SU-DHL-6 (cell line): ENCODE results near the gene ARHGEF1.

Experiments
- H2AFZ ChIP-seq: fragments of 200-600 bp; sonication (generic); 2 replicates; pipeline ENCODE4 v1.6.1; 2014; ENCODE audit warnings: low read depth, mild to moderate bottlenecking, moderate library complexity, mixed read lengths, antibody characterized with exemption, low read length; ENCODE audit not compliant: severe bottlenecking
- H3F3A ChIP-seq: fragments of 200-600 bp; shearing (Covaris generic); 2 replicates; pipeline ENCODE4 v1.6.0; 2016; ENCODE audit warnings: antibody characterized with exemption, mild to moderate bottlenecking; ENCODE audit not compliant: insufficient read depth
- H3K27ac ChIP-seq: fragments of 200-600 bp; sonication (generic); 2 replicates; pipeline ENCODE4 v1.5.1; 2016; ENCODE audit warnings: low read depth, mild to moderate bottlenecking, low read length, moderate library complexity, mixed read lengths
- H3K27me3 ChIP-seq: fragments of 200-600 bp; sonication (generic), shearing (Covaris generic); 2 replicates; pipeline ENCODE4 v1.6.0; 2014; ENCODE audit warnings: mild to moderate bottlenecking, low read length
- H3K36me3 ChIP-seq: fragments of 200-600 bp; sonication (generic); 2 replicates; pipeline ENCODE4 v1.6.1; 2014; ENCODE audit warnings: mild to moderate bottlenecking, low read length, mixed read lengths
- H3K4me2 ChIP-seq: fragments of 300-600, 200-600 bp; shearing (Covaris generic), sonication (generic); 2 replicates; pipeline ENCODE4 v1.6.0; 2014; ENCODE audit warnings: low read length, low read depth, mild to moderate bottlenecking; ENCODE audit not compliant: poor library complexity, severe bottlenecking
- H3K4me3 ChIP-seq: fragments of 200-600 bp; sonication (generic); 2 replicates; pipeline ENCODE4 v1.5.1; 2014; ENCODE audit warnings: antibody characterized with exemption, low read length, mild to moderate bottlenecking, mixed read lengths; ENCODE audit not compliant: insufficient read depth, poor library complexity, severe bottlenecking
- H3K79me2 ChIP-seq: fragments of 200-600 bp; sonication (generic); 2 replicates; pipeline ENCODE4 v1.6.1; 2014; ENCODE audit warnings: mild to moderate bottlenecking, low read length, moderate library complexity; ENCODE audit not compliant: insufficient read depth
- H3K9ac ChIP-seq: fragments of 200-600 bp; sonication (generic); 2 replicates; pipeline ENCODE4 v1.7.0; 2014; ENCODE audit warnings: mild to moderate bottlenecking, low read length
- H3K9me2 ChIP-seq: fragments of 200-600 bp; sonication (generic); replicated peaks from 2 replicates; pipeline ENCODE4 v1.6.1; 2014; ENCODE audit warnings: low read length; ENCODE audit not compliant: insufficient read depth
- H3K9me3 ChIP-seq: fragments of 200-600 bp; sonication (generic); 2 replicates; pipeline ENCODE4 v1.6.1; 2014; ENCODE audit warnings: low read length, mixed read lengths; ENCODE audit not compliant: insufficient read depth
- H4K20me1 ChIP-seq: fragments of 200-600 bp; sonication (generic); 2 replicates; pipeline ENCODE4 v1.6.1; 2014; ENCODE audit warnings: low read depth, mild to moderate bottlenecking, antibody characterized with exemption, low read length, moderate library complexity, mixed read lengths
- CTCF ChIP-seq: fragments of 200-600 bp; sonication (generic); IDR thresholded peaks from one replicate; pipeline ENCODE4 v1.5.1; 2017; ENCODE audit warnings: antibody characterized with exemption, mild to moderate bottlenecking, low read length, moderate library complexity; ENCODE audit not compliant: insufficient read depth, poor library complexity, severe bottlenecking
- EZH2phosphoT487 ChIP-seq: fragments of 200-600 bp; sonication (generic), shearing (Covaris generic); conservative IDR thresholded peaks from 2 replicates; pipeline ENCODE4 v1.6.1; 2018; ENCODE audit warnings: mild to moderate bottlenecking, antibody characterized with exemption, low read length, moderate library complexity, mixed read lengths

Gene ARHGEF1

GRCh38 chr19:41918095-41918494 lies 35.1 kb downstream of the ARHGEF1 start:
- Histone ChIP-seq H3K27ac (peak overlapping the region; percentile 99), H3K9me2 (no peaks in the 10 kb centered on the region), H3K4me2 (peak overlapping the region; percentile 98), H3K4me3 (no peak overlapping the region), H3K36me3 (no peaks in the 10 kb centered on the region), H3K27me3 (no peaks in the 10 kb centered on the region), H3K9ac (no peak overlapping the region), H3K79me2 (peaks cover 47% of the 10 kb centered on the region), H2AFZ (no peak overlapping the region), H3F3A (peaks cover 20% of the 10 kb centered on the region), H4K20me1 (no peaks in the 10 kb centered on the region), H3K9me3 (no peaks in the 10 kb centered on the region)
- TF ChIP-seq CTCF = no peak
- TF ChIP-seq EZH2phosphoT487 = no peak

GRCh38 chr19:41918653-41919244 lies 35.8 kb downstream of the ARHGEF1 start:
- Histone ChIP-seq H3K9me2 (no peaks in the 10 kb centered on the region), H4K20me1 (no peaks in the 10 kb centered on the region), H3K27me3 (no peaks in the 10 kb centered on the region), H3K9me3 (no peaks in the 10 kb centered on the region), H3K27ac (no peak overlapping the region), H2AFZ (no peak overlapping the region), H3F3A (peaks cover 15% of the 10 kb centered on the region), H3K4me2 (no peak overlapping the region), H3K79me2 (peaks cover 42% of the 10 kb centered on the region), H3K9ac (no peak overlapping the region), H3K36me3 (no peaks in the 10 kb centered on the region), H3K4me3 (no peak overlapping the region)
- no peak for TF ChIP-seq EZH2phosphoT487
- no peak for TF ChIP-seq CTCF

- no peaks in the 10 kb centered on the region for H3K27me3 ChIP-seq
Observed at GRCh38 chr19:41919948-41920712, 37.1 kb downstream of the ARHGEF1 start.

More at GRCh38 chr19:41919948-41920712, 37.1 kb downstream of the ARHGEF1 start:
- Histone ChIP-seq H2AFZ (no peak overlapping the region), H3K9me3 (no peaks in the 10 kb centered on the region), H3F3A (peaks cover 6% of the 10 kb centered on the region), H4K20me1 (no peaks in the 10 kb centered on the region), H3K9ac (no peak overlapping the region), H3K36me3 (no peaks in the 10 kb centered on the region), H3K4me2 (no peak overlapping the region), H3K9me2 (no peaks in the 10 kb centered on the region), H3K27ac (no peak overlapping the region; the same call in 1 of the 2 replicates), H3K4me3 (no peak overlapping the region), H3K79me2 (peaks cover 34% of the 10 kb centered on the region)
- TF ChIP-seq EZH2phosphoT487 (no peak), CTCF (no peak)
